Measurements from ENCODE around the gene UCP3.

UCP3 gene

DNA sequence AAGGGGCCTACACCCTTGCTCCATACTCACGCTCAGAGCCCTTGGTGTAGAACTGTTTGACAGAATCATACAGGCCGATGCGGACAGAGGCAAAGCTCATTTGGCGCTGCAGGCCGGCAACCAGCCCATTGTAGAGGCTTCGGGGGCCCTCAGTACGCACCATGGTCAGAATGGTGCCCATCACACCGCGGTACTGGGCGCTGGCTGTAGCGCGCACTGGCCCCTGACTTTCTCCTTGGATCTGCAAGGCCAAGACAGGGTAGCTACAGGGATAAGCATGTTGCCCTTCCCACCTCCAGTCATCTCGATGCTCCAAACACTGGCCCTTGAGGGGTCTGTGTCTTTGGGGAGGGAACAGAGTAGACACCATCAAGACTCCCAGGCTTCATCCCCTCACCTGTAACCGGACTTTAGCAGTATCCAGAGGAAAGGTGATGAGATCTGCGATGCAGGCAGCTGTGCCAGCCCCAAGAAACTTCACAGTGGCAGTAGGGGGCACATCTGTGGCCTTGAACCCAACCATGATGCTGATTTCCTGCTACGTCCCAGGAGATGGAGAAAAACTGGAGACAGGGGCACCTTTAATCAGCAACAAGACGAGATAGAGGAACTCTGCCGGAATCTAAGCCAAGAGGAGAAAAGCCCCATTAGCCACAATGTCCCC lies 30.9 kb downstream of the UCP3 start:
- no peak for DNase-seq

DNA sequence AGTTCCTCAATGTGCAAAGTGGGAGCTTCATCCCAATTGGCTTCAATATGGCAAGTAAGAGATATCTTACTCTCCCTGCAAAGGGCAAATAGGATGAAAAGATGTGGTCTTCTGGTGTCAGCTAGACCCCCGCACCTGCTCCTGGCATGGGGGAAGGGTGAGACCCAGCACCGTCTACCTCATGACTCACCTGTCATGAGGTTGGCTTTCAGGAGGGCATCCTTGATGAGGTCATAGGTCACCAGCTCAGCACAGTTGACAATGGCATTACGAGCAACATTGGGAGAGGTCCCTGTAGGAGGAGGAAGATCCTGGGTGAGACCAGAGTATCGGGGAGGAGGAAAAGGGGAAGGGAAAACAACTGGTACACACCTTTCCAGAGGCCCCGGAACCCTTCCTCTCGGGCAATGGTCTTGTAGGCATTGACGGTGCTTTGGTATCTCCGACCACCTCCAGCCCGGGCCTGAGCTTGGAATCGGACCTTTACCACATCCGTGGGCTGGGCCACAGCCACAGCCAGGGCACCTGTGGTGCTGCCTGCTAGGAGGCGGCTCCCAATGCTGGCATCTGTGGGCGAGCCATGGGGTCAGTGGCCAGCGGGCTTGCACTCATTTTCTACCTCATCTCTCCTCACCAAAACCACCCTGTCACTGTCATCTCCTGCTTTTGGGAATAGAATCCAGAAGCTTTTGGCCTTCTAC lies 32.3 kb downstream of the UCP3 start:
- DNase-seq = no peak

DNA sequence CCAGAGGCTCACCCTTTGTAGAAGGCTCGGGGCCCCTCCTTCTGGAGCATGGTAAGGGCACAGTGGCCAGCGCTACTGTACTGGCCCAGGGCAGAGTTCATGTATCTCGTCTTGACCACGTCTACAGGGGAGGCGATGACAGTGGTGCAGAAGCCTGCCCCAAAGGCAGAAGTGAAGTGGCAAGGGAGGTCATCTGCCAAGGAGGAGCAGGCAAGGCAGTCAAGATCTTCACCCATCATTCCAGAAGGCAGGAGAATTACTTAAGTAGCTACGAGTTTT lies 33.5 kb downstream of the UCP3 start:
- no peak for DNase-seq

GRCh38 chr11:73974604-73975478 lies 34.0 kb downstream of the UCP3 start:
- no peak for DNase-seq

DNA sequence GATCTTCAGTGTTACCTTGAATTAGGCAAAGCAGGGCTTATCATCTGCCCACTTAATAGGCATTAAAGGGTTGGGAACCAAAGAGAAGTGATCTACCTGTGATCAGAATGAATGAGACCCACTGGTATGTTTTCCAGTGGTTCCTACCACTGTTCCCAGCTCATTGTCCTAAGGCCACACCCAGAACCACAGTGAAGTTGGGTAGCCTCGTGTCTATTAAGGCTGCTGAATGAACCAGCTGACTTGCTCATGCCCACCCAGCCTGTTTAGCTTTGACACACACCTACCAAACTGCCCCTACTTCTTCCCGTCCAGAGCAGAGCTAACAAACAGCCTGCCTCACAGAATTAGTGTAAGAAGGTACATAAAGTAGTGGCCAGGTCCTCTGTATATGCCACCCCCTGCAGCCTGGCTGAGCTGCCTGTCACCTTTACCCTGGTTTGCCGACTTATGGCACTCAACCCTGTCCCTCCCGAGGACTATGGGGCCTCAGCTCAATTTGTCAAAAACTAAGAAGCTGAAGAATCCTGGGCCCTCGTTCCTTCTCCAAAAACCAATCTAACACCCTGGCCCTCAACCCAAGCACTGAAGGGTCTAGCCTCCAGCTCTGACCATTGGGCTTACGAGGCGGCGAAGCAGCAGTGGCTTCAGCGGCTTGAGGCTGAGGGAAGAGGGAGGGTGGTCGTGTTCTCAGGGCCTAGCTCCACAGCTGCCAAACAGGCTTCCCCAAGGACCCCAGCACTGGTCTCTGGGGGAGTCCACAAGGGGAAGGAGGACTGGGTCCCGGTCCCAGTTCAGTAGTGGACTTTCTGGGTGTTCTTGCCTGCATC lies 36.0 kb downstream of the UCP3 start:
- DNase-seq = peak; percentile 18

- no peak for DNase-seq
Observed at GRCh38 chr11:73972187-73972586, 36.7 kb downstream of the UCP3 start.

GRCh38 chr11:73971175-73971719 lies 37.6 kb downstream of the UCP3 start:
- no peak for DNase-seq

GRCh38 chr11:73969991-73970800 lies 38.7 kb downstream of the UCP3 start:
- no peak for DNase-seq

GRCh38 chr11:73969091-73969490 lies 39.8 kb downstream of the UCP3 start:
- no peak for DNase-seq

DNA sequence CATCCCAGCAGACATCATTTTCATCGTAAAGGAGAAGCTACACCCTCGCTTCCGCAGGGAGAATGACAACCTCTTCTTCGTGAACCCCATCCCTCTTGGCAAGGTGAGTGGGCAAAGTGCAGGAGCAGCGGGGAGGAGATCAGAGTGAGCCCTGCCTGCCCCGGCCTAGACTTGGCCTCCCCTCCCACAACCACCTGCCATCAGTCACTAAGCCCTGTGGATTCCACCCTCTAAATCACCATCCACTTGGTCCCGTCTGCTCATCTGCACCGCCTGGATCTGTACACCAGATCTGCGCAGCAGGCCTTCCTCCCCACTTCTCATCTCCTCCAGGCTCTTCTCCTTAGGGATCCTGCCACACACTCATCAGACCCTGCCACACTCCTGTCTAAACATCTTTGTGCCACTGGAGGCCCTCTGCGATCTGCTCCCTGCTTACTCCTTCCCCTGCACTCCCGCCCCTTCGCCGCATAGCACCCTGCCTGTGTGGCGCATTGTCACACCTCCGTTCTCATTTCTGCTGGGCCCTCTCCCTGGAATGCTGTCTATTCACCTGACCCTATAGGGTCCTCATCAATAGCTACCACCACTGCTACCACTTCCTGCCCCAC lies 40.4 kb downstream of the UCP3 start:
- no peak for DNase-seq

- no peak for DNase-seq
Observed at GRCh38 chr11:73965764-73966121, 43.1 kb downstream of the UCP3 start.

DNA sequence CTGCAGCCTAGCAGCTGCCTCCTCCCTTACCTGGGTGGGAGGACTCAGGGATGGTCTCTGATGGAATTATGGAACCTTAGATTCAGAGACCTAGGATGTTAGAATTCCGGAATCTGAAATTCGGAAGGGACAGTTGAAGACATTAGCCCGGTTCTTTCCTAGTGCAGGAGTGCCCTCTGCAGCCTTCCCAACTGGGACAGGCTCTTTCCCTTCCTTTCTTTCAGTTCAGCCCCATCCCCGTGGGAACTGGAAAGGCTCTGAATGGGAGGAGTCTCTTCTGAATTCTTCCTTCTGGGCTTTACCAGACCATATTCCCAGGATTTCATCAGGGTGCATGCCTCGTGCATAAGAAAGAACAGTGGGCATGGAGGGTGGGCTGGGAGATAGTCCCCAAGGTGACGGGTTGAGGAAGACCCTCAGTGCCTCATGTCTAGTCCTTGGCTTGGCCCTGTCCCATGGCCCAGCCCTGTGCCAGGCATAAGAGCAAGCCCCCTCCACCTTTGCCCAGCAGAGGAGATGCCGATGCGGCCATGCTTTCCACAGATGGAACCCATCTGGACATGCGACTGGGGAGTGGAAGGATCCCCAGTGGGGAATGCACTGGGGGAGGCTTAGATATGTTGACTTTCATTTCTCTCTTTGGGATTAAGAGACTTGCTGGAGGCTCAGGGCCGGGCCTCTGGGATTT lies 43.7 kb downstream of the UCP3 start:
- no peak for DNase-seq

DNA sequence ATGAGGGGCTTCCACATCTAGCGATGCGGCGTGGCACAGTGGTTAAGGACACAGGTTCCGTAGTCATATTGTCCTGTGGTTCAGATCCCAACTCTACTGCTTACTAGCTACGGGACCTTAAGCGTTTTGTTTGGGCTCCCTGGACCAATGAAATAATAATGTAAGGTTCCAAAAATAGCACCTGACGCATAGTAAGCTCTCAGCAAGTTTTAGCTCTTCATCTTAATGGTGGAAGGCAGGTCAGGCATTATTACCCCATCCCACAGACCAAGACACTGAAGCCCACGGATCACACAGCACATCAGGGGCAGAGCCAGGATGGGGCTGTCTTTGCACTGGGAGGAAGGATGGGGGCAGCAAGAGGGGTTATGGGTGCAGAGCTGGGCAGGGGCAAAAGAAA lies 45.0 kb downstream of the UCP3 start:
- DNase-seq = no peak

DNA sequence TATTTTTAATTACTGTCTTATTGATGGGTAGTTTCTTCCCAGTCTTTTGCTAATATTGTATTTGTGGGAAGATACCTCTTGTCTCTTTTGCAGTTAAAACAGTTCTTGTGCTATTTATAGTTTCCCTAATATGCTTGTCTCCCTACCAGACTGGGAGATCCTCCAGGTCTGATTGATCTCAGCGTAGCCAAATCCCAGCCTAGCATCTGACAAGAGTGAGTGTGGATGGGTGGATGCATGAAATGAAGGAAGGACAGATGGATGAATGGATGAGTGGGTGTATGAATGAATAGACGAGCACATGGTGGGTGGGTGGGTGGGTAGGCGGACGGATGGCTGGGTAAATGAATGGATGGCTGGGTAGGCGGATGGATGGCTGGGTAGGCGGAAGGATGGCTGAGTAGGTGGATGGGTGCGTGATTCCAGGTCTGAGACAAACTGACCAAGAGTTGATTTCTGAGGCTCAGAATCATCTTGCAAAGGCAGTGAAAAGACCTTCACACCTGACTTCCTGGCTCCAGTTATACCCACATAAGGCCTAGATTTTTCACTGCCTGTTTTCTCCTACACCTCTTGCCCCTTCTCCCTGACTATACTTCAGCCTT lies 46.7 kb downstream of the UCP3 start:
- DNase-seq = no peak

GRCh38 chr11:73961321-73961720 lies 47.6 kb downstream of the UCP3 start:
- DNase-seq = no peak

DNA sequence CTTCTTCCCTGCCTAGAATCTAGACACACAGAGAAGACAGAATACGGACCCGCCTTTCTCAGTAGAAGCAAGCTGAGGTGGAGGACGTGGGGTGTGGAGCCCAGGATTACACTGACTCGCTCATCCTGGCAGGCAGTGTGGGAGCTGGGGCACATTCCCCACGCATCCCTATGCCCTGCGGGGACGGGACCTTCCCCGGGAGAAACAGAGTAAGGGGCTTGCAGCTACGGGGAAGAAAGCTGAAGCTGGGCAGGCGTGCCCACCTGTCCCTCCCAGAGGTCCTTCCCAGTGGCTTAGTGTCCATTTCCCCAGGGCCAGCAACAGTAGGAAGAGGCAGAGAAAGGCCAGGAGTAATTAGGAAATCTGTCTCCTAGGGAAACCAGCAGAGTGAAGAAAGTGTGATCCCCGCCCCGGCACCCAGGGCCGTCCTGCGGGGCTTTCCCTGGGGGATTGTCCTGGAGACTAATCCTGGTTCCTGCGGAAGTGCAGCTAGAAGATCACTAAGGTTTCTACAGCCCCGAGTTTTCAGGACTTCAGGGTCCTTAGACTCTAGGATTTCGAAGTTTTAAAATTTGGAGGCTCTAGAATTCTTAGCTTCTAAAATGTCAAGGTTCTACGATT lies 50.3 kb downstream of the UCP3 start:
- no peak for DNase-seq

DNA sequence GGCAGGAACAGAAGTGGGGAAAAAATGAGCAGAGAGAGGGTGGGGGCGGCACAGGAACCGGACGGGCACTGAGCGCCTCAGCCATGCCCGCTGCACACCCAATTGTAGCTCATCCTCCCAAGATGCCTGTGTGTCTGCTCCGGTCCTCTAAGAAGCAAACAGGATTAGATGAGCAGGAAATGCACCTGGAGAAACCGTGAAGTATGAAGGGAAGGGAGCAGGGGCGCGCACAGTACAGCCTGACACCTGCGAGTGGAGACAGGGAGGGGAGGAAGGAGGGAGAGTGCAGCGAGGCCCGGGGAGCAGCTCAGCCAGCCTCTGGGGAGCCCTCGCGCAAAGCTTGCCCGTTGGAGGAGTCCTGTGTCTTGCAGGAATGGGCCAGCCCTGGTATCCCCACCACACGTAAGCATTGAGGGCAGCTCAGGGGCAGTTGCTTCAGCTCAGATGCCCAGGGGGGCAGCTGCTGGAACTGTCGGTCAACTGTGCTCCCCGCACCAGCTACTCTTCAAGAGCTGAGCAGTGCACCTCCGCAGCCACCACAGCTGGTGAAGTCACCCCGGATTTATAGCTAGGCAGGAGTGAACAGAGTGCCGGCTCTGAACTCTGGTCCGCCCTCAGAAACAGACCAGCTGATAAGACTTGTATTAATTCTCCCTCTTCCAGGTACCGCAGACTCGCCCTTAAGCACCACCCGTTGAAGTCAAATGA lies 51.1 kb downstream of the UCP3 start:
- no peak for DNase-seq

DNA sequence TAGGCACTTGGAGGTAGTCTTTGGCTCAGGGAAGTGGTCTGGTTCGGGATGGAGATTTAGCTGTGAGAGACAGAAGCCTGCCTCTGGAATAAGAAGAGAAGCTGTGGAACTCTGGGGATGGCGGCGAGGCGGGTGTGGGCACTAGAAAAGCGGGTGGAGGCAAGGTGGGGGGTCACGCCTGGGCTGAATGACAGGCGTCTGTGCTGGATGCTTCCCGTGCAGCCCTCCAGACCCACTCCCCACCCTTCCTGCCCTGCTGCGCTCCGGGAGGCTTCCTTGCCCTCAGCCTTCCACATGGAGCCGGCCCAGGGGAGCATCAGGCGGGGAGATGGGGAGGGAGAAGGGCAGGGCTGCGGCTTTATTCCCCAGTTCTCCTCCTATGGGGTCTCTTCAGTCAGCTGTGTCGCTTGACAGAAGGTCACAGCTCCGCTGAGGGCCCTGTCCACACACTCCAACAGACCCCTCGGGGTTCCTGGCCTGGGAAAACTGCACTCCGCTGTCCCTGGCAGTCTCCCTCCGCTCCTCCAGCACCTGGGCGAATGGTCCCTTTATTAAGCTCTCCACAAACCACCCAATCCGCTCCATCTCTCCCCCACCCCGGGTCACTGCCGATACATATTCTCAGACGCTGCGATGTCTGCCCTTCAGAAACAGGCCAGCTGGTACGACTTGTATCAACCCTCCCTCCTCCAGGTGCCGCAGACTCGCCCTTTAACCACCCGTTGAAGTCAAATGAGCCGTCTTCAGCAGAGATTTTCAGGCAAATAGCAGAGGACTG lies 51.8 kb downstream of the UCP3 start:
- DNase-seq = no peak

DNA sequence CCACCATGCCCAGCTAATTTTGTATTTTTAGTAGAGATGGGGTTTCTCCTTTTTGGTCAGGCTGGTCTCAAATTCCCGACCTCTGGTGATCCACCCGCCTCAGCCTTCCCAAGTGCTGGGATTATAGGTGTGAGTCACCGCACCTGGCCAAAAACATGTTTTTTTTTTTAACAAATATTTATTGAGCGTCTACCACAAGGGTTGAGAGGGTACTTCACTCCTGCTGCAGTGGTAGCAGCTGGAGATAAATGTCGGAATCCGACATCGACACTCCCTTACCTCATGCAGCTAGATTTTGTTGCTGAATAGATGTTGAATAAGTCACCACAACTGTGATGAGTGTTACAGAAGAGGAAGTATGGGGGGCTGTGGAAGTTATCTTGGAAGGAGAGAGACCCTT lies 57.1 kb downstream of the UCP3 start:
- peak; percentile 61 for DNase-seq

All from NCI-H345 (cell line).